Cardiac fibroblast (primary cell): Measurements from ENCODE around the gene LTBP2.

Source experiments
- DNase-seq, 2 donors: peaks; one replicate each; pipeline versions ENCODE4 v3.0.0 to v3.0.0-alpha.2; 2010; ENCODE audit warnings: low read depth in 2 of 2
- H3K4me3 ChIP-seq, 2 donors: replicated peaks in 1 of 2; 1 replicate in 1 of 2; 2 replicates in 1 of 2; pipeline ENCODE4 v1.5.1; 2011; ENCODE audit warnings: low read depth in 2 of 2, low read length in 2 of 2, mild to moderate bottlenecking in 2 of 2, moderate library complexity in 1 of 2
- CTCF ChIP-seq: IDR thresholded peaks from one replicate; pipeline ENCODE4 v1.5.1; 2011; ENCODE audit warnings: low read depth, mild to moderate bottlenecking, low read length, inconsistent platforms

The LTBP2 gene

DNA sequence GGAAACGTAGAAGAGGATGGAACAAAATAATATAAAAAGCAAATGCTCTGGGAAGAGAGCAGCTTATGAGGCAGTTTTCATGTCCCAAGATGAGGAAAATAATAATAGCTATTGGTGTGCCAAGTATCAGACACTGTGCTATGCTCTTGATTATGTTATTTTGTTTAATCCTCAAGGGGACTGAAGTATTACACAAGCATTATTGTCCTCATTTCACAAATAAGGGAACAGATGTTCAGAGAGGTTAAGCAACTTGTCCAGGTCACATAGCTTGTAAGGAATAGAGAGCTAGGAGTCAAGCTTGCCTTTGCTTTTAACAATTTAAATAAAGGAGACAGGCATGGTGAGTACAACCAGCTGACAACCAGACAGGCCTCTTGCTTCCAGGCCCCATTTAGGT lies 26.9 kb upstream of the LTBP2 start:
- no peak overlapping the region for H3K4me3 ChIP-seq
- DNase-seq = peak; percentile 72 to 83
- no peak for TF ChIP-seq CTCF

DNA sequence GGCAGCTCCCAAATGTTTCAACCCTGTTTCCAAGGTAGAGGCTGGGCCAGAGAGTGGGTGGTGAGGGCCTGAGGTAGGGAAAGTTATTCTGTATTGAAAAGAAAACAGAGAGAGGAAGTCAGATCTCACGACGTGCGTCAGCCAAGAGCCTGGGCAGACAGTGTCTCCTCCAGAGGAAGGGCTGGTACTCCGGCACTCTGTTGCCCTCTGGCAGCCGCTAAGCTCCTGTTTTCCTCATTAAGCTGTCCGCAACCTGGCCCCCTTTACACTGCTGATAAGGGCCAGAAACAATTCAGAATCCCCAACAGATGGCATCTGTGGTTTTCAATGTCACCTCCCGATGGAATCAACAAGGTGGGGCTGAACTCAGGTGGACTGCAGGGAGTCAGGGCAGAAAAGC lies 26.0 kb upstream of the LTBP2 start:
- no peak overlapping the region for H3K4me3 ChIP-seq
- TF ChIP-seq CTCF = no peak
- no peak for DNase-seq

GRCh38 chr14:74637178-74637550 lies 25.1 kb upstream of the LTBP2 start:
- TF ChIP-seq CTCF = no peak
- no peak overlapping the region for H3K4me3 ChIP-seq
- no peak for DNase-seq

DNA sequence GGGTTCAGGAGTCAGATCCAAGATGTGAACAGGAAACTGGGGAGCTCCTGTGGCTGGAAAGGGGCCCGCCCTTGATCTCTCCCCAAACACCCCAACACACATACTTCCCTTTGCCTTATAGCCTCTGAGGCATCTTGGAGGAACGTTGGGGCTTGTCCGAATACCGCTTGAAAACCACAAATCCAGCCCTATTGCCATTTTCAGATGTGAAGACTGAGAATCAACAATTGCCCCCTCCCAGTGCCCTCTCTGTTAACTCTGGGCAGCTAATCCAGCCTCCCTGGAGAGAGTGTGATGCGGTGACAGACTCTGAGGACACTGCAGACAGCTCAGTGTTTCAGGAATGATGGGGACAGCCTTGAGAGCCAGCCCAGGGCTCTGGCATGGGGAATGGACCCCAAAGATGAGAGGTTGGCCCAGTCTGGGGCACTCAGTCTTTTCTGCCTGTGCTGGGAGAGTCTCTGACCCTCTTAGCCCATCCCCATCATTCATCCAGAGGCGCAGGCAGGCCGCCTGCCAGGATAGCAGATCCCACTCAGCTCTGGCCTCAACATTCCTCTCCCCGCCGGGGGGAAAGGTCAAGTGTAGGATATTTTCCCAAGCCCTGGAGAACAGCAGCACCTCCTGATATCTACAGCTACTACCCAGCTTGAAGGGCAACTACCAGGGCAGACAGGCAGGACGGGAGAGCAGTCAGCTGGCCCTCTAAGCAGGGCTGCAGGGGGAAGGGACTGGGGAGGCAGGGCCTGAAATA lies 24.6 kb upstream of the LTBP2 start:
- TF ChIP-seq CTCF = no peak
- DNase-seq = no peak
- H3K4me3 ChIP-seq = no peak overlapping the region

GRCh38 chr14:74635847-74636246 lies 23.8 kb upstream of the LTBP2 start:
- no peak for DNase-seq
- TF ChIP-seq CTCF = no peak
- H3K4me3 ChIP-seq = no peak overlapping the region

DNA sequence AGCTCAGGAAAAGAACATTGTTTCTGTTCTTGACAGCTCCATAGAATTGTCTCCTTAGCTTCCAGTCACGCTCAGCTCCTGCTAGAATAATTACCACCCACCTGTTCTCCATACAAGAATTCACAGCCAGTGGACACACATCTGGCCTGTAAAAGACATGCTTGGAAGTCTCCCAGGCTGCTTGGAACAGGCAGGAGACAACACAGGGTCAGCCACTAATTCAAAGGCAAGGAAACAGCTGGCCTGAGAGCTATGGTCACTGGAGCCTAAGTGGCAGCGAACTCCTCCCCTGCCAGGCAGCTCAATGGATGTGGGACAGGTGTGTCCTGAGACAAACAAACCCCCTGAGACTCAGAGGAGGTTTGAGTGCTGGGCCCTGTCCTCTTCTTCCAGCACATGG lies 22.9 kb upstream of the LTBP2 start:
- DNase-seq = no peak
- no peak overlapping the region for H3K4me3 ChIP-seq
- no peak for TF ChIP-seq CTCF

- DNase-seq = no peak
- TF ChIP-seq CTCF = no peak
- H3K4me3 ChIP-seq = no peak overlapping the region
Measured at GRCh38 chr14:74634481-74634880, 22.4 kb upstream of the LTBP2 start.
